ENCODE data around the gene TSEN2. TPM values are rescaled to one million over a fixed set of nuclear protein-coding genes. Genes with fewer than 3 reads are reported as not detected.

Gene TSEN2
- total and polyA plus RNA-seq, 9 of the 15 experiments (the other 6 are each of a cell fraction or from before 2014, with no cell fraction given), result 38.5 to 76.3 (median 46.6) TPM

DNA sequence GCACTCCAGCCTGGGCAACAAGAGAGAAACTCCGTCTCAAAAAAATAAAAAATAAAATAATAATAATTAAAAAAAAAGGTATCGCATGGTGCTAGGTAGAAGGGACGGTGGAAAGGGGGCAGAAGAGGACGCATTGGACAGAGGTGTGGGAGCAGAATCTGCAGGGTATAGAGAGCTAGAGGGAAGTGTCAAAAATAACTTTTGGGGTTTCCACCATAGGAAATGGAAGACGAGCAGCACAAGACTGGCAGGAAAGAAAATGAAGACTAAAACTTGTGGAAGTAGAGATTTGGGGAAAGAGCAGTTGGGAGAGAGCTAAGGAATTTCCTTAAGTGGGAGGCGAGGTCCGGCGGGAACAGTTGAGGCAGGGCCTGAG lies 72.0 kb downstream of the TSEN2 start (continued):
- TF ChIP-seq MLLT1 (IDR thresholded peaks at IDR 0.05) (peak; percentile 30 to 49; a peak in 1 of 4 replicates), ZKSCAN8 (CRISPR knock-in tag; IDR thresholded peaks at IDR 0.05) (0 out of 2 replicates have a peak, but pooled peaks have one; percentile 30), GABPB1 (CRISPR knock-in tag; IDR thresholded peaks at IDR 0.05) (no peak), NBN (IDR thresholded peaks at IDR 0.05; ENCODE audit: low read depth) (peak; percentile 65; the same call in 1 of the 2 replicates), ILF3 (IDR thresholded peaks at IDR 0.05; ENCODE audit: borderline replicate concordance) (no peak), LEF1 (IDR thresholded peaks at IDR 0.05) (0 out of 2 replicates have a peak, but pooled peaks have one; percentile 7), ZNF57 (CRISPR knock-in tag; IDR thresholded peaks at IDR 0.05) (no peak), HDGF (IDR thresholded peaks at IDR 0.05) (peak; percentile 92; the same call in 1 of the 2 replicates), SRSF9 (IDR thresholded peaks at IDR 0.05; ENCODE audit: borderline replicate concordance, low read depth, low read length) (no peak), POU5F1 (IDR thresholded peaks at IDR 0.05; ENCODE audit: borderline replicate concordance, low read depth, low read length, partially characterized antibody) (no peak), UBTF (IDR thresholded peaks at IDR 0.05; ENCODE audit: borderline replicate concordance in 1 of 2, low read depth in 2 of 2, low read length in 2 of 2) (0 out of 4 replicates have a peak, but pooled peaks of 1 of the 2 experiments have one; percentile 2), KLF10 (CRISPR knock-in tag; IDR thresholded peaks at IDR 0.05) (no peak), NFE2 (IDR thresholded peaks at IDR 0.05; ENCODE audit: low read depth) (no peak), ZNF445 (CRISPR knock-in tag; IDR thresholded peaks at IDR 0.05; ENCODE audit: low read depth) (no peak), SREBF2 (CRISPR knock-in tag; IDR thresholded peaks at IDR 0.05) (no peak), EGR1 (conservative IDR thresholded peaks at IDR 0.05) (no peak)

Data from K562 (cell line).